ENCODE measurements around the gene ENTHD1.

ENTHD1 gene

DNA sequence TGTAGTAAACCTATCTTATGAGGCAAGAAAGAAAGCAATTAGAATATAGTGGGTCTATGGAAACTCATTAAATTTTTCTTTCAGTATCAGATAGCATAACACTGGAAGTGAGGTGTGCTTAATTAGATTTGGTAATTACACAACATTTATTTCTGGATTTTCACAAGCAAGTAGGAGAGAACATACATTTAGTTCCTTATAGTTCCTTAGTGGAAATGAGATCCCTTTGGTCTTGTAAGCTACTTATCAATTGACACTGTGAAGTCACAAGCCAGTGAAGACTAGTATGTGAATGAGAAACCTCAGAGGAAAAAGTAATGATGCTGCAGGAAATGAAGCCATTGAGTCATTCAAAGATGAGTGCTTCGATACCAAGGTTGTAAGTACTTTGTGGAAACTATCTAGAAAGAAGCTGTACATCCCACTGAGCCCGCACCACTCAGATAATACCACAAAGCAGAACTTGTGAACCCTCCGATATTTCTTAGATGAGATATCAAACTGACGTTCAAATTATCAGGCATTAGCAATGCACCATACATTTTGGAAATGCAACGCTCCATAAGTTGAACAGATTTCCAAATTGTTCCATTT is 53.5 kb downstream of the ENTHD1 start:
- DNase-seq: no peak

DNA sequence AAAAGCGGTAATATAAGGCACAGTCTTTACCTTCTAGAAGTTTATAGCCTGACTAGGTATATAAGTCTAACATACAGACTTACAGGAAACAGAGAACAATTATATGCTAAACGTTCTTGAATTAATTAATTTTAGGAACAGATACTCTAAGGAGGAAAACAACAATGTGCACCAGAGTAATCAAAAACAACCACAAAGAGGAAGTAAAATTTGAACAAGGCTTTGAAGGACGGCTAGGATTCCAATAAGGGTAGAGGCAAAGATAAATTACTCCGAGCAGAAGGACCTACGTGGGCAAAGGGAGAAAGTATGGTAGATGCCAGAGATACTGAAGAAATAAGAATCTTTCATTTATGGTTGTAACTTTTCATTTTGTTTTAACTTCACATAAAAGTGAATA is 54.4 kb downstream of the ENTHD1 start:
- DNase-seq: no peak

DNA sequence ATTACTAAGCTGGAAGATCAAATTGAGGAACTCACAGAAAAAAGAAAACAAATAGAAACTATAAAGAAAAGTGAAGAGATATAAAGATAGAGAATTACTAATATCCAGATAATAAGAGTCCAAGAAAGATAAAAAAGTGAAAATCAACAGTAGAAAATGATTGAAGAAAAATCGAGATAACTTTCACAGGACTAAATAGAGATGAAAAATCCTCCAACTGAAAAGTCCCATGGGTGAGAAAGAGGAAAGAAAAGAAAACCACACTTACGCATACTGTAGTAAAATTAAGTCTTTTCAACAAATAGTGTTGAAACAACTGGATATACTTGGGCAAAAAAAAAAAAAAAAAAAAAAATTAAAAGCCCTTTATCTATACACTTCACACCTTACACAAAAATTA is 60.0 kb downstream of the ENTHD1 start:
- no peak for DNase-seq

DNA sequence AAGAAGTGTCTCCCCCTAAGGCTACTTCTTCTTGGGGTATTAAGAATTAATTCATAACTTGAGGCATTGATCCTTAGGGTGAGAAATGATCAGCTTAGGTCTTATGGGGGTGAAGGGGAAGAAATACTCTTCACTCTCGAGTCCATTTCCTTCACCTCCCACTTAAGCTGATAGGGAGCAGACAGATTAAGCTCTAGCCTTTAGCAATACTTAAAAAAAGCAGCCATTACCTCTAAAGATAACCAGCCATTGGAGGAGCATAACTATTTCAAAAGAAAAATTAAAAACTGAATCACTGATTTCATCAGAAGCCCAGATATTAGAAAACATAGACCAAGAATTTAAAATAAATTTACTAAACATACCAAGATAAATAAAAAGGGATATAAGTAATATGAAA is 60.5 kb downstream of the ENTHD1 start:
- DNase-seq: no peak

DNA sequence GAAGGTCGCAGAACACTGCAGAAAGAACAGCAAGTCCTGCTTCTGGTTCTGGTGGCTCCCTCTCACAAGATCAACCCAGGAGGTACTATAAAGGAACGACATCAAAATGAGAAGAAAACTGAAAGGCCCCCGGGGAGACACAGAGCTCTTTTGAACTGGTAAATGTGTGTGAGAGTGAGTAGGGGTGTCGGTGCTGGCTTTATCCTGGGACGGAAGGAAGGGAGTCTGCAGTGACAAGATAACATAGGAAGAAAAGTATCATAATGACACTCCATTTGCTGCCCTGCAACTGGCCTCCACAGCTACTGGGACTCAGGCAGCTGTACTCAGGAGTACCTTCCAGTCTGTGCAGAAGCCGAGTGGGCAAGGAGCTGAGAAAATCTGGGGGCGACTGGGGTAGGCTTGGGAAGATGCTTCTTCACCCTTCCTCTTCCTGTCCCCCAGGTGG is 60.9 kb downstream of the ENTHD1 start:
- DNase-seq: no peak

DNA sequence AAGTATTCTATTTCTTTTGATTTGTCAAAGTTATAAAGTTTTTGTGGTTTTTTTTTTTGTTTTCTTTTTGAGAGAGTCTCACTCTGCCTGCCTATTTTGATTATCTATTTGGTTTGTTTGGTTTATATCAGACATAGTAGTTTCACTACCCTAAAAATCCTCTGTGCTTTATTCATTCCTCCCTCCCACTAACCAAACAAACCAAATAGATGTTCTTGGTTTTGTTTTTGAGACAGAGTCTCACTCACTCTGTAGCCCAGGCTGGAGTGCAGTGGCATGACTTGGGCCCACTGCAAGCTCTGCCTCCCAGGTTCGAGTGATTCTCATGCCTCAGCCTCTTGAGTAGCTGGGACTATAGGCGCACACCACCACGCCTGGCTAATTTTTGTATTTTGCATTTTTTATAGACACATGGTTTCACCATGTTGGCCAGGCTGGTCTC is 67.9 kb downstream of the ENTHD1 start:
- no peak for DNase-seq

DNA sequence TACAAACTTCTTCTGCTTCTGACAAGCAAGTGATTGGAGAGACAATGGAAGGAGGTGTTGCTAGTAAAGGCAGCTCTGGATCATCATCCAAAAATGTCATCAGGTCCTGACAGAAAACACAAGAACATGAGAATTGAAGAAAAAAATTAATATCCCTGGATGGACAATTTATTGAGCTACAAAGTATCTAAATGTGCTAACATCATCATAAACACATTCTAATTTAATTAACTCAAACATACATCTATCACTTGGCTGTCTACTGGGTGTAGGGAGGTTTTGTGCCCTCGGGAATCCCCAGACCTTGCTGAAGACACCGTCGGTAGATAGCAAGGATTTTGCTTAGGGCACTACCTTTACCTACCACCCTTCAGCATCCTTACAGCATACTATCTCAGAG is 72.6 kb downstream of the ENTHD1 start:
- DNase-seq: no peak

DNA sequence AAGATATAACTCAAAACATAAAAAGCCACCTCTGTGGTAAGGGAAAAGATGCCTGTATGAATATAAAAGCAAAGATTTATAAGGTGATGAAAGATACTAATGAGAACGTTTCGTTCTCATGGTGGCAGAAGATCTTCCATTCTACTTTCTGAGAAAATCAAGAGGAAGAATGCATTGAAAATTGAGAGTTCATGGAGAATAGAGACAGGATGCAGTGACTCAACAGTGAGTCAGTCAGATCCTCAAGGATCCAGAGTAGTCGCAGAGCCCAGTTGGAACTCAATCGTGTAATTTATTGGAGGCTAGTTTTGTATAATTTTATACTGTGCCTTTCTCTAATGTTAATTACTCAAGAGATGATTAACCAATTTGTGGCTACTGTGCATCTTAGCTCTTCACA is 73.3 kb downstream of the ENTHD1 start:
- DNase-seq: no peak

DNA sequence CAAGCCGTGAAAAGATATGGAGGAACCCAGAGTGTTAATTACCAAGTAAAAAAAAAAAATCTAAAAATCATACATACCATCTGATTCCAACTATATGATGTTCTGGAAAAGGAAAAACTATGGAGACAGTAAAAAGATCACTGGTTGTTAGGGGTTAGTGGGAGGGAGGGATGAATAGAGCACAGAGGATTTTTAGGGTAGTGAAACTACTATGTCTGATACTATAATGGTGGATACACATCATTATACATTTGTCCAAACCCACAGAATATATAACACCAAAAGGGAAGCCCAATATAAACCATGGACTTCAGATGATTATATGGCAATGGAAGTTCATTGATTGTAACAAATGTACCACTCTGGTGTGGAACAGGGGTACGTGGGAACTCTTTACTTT is 74.1 kb downstream of the ENTHD1 start:
- no peak for DNase-seq

DNA sequence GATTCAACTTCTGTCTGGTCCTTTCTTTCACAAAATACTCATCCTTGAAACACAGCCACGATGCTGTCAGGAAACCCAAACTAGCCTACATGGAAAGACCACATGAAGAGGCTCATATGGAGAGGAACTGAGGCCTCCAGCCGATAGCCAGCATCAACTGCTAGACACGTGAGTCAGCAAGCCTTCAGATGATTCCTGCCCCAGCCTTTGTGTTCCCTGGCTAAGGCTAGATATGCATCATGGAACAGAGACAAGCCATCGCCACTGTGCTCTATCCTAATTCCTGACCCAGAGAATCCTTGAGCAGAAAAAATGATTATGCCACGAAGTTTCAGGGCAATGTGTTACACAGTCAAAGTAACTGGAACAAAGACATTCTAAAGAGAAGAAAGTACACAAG is 75.5 kb downstream of the ENTHD1 start:
- DNase-seq: no peak

DNA sequence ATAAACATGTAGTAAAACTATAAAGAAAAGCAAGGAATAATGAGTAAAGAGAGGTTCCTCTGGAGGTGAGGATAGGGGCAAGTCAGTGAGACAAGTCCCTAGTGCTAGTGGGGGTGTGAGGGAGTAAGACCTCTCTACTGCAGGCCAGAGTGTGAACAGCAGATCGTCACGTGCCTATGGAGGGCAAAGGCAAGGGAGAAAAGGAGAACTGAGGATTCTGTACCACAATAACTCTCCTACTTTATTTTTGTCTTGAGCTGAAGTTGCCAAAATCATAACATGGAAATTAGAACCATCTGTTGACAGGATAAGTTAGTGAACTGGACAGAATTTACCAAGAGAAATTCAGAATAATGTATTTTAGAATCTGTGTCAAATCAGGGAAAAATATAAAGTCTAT is 77.6 kb downstream of the ENTHD1 start:
- no peak for DNase-seq

DNA sequence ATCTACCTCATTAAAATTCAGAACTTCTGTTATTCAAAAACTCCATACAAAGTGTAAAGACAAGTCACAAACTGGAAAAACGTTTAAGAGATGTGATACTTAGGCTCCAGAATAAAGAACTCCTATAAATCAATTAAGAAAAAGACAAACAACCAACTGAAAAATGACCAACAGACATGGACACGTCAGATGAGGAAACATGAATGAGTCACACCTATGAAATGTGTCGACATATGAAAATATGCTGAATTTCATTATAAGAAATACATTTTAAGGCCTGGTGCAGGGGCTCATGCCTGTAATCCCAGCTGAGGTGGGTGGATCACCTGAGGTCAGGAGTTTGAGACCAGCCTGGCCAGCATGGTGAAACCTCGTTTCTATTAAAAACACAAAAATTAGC is 78.7 kb downstream of the ENTHD1 start:
- DNase-seq: no peak

DNA sequence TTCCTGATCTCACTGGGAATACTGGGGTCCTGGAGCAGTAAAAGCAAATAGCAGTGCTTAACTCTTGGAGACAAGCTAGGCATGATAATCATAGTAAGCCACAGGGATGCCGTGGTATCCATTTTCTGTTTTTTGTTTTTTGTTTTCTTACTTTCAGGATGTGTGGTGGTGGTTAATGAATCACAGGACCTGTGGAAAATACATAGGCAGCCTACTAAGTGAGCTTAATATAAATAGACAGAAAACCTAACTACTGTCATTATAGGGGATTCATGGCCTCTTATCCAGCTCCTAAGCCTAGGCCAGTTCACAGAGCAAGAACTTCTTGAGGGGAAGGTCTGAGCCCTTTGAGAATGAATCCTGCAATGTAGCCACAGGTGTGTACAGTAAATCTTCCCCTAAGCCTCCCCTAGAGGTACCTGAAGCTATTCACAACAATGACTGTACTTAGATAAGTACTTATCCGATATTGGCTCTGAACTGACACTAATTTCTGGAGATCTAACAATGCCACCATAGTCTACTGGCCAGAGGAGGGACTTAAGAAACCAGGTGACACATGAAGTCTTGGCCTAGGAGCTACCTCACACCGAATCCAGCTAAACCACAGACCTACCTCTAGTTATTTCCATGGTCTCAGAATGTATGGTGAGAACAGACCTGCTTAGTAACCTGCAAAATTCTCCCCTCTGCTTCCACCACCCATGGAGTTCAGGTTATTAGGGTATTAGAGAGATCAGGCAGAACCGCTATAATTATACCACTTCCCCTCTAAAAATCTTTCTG is 83.6 kb downstream of the ENTHD1 start:
- no peak for DNase-seq

DNA sequence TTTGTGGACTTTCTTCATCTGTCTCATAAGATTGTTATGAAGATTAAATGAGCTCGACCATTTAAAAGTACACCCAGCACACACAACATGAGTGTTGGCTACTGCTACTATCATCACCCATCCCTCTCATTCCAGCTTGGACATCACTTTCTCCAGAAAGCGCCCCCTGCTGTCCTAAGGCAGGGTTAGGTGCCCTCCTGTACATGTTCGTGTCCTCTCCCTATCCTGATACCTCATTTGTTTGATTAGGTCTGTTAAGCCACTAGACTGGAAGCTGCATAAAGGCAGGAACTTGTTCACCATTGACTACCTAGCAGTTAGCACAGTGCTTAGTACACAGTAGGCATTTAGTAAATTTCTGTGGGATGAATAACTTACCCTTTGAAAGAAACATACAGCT is 85.5 kb downstream of the ENTHD1 start:
- no peak for DNase-seq

DNA sequence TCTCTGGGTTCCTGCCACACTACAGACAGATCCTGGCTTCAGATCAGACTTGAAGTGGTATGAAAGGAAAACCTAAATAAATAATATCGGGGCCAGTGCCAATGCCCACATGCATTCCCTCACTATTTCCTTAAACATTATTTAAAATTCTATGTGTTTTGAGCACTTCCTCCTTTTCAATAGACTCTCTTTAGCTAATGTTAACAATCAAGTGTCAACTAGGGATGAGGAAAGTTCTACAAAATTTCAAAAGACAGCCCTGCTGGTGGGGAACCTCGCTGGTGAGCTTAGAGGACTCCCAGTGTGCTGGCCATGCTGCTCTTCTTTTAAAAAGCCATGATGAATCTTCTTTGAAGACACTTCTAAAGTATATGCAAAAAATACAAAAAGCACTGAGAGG is 87.5 kb downstream of the ENTHD1 start:
- no peak for DNase-seq

DNA sequence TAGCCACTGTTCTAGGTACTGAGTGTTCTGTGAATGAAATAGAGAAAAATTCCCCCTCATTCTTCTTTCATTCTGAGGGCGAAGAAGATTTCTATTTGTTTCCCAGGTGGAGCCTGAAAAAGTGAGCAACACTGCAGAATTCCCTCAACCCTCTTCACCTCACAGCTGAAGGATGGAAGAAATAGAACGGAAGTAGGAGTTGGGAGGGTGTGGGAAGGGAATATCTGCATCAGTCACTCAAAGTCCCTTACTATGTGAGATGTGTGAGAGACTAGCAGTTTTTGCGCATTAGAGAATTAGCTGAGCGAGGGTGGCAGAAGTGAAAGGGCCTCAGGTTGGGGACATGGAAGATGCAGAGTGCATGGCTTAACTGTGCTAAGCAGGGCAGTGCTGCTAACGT is 88.4 kb downstream of the ENTHD1 start:
- no peak for DNase-seq

DNA sequence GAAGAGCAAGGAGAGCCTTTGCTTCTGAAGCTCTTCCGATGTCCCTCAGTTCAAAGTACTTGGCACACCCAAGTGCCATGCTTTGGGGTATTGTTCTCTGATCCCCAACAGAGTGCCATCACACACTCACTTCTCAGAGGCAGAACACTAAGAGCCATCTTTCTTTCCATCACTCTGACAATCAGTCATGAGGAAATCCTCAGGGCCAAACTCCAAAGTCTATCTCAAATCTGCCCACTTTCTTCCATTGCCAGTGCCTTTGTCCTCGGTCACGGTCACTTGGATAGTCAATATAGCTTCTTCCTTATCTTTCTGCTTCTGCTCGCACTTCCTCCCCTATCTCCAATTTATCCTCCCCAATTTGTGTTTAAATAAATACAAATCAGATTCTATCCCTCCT is 90.9 kb downstream of the ENTHD1 start:
- no peak for DNase-seq

DNA sequence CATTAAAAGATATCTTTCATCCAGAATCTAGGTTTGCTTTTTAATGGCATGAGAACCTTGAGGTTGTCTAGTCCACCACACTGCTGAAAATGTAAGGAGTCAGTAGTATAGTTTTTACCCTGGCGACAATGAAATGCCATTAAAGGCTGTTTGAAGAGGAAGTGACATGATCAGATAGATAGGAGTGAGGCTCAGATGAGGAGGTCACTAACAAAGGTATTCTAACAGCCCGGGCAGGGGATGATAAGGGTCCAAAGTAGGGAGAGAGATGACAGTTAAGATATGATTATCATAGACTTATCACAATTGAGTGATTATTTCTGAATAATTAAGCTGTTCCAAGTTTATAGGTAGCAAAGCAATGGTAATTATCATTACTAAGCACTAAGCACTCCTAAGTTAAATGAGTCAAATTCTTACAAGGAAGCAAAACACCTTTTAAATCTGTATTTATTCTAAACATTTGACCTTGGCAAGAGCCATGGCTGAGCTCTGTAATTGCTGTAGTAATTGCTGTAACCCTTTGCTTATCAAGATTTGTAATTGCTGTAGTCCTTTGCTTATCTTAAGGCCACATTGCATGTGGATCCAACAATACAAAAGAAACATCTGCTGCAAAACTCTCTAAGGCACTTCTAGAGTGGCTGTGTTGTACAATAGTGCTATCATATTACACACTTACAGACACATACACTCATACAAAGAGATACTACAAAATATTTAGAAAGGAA is 92.6 kb downstream of the ENTHD1 start:
- peak; percentile 89 for DNase-seq

DNA sequence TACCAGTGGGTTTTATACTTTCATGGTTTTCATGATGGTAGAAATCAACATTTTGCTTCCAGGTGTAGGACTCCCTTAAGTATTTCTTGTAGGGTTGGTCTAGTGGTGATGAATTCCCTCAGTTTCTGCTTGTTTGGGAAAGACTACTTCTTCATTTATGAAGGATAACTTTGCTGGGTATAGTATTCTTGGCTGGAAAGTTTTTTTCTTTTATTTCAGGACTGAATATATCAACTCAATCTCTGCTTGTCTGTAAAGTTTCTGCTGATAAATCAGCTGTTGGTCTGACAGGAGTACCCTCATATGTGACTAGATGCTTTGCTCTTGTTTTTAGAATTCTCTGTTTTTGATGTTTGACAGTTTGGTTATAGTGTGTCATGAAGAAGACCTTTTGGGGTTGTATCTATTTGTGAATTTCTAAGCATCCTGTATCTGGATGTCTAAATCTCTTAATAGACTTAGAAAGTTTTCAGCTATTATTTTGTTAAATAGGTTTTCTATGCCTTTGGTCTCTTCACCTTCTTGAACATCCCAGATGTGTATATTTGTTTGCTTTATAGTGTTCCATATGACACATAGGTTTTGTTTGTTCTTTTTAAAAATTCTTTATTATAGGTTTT is 95.9 kb downstream of the ENTHD1 start:
- no peak for DNase-seq

DNA sequence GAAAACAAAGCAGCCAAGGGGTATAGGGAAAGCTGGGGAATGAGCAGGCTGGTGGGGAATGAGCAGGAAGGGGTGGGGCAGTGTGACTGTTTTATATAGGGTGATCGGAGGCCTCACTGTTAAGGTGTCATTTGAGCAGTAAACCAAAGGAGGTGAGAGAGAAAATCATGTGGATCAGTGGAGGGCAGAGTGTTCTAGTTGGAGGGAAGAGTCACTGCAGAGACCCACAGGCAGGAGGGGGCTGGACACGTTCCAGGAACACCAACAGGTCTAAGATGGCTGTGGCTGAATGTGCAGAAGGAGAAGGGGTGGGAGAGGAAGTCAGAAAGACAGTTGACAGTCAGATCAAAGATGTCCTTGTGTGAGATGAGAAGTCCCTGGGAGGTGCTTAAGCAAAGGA is 103.8 kb downstream of the ENTHD1 start:
- no peak for DNase-seq

DNA sequence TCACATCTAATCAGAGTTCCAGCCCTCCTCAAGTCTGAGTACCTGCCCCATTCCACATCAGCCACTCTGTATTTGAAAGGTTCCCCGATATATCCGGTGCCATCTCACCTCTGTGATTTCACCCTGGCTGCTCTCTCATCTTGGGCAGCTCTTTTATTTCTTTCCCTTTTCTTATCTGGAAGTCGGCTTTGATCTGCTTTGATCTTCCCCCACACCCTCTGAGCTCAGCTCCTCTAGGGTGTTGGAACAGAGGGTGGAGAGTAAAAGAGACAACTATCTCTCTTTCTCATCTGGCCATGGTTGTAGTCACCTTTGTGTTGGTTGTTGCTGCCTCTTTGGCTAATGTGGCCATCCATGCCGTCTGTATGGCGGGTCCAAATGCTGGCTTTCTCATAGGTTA is 108.3 kb downstream of the ENTHD1 start:
- DNase-seq: no peak

DNA sequence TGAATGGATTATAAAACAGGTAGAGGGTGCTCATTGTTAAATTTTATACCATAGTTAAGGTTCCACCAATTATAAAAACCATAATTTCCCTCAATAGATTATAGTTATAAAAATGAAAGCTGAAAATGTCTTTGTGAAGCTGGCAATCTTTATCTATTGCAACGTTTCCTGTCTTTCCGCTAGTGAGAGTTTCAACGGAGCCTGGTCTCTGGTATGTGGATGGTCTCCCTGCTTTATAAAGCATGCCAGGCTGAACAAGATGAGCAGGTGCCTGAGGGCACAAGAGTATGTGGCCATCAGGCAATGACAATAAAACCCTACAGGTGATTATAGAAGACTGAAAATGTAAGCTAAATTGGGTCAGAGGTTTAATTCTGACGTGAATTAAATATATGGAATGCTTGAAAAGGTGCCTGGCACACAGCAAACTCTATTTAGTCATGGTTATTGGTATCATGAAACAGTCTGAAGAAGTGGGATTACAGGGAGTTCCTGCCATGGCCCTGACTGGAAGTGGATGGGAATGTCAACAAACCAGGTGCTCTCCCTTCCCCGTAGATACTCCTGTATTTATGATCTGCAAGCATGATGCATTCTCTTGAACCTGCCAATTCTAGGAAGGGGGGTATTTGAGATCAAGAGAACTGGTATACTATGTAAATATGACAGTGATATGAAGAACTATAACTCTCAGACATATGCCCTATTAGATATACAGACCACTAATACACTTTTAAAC is 115.7 kb downstream of the ENTHD1 start:
- DNase-seq: no peak

Measured in NCI-H2171 treated with DMSO at 0.1 percent for 48 hours (cell line).